Hematopoietic multipotent progenitor cell treated with erythropoietin and hydrocortisone succinate and interleukin-3 and kit ligand, for 6 days (in vitro differentiated cells): ENCODE measurements around the gene GNLY.
"Not testable (repeated sequence)": the region's sequence is repeated elsewhere in the genome, so short reads cannot be mapped to it uniquely, and the experiment has no call there.

Experiments
- DNase-seq: peaks from one replicate; pipeline ENCODE4 v3.0.0-alpha.2; 2015

Gene GNLY

DNA sequence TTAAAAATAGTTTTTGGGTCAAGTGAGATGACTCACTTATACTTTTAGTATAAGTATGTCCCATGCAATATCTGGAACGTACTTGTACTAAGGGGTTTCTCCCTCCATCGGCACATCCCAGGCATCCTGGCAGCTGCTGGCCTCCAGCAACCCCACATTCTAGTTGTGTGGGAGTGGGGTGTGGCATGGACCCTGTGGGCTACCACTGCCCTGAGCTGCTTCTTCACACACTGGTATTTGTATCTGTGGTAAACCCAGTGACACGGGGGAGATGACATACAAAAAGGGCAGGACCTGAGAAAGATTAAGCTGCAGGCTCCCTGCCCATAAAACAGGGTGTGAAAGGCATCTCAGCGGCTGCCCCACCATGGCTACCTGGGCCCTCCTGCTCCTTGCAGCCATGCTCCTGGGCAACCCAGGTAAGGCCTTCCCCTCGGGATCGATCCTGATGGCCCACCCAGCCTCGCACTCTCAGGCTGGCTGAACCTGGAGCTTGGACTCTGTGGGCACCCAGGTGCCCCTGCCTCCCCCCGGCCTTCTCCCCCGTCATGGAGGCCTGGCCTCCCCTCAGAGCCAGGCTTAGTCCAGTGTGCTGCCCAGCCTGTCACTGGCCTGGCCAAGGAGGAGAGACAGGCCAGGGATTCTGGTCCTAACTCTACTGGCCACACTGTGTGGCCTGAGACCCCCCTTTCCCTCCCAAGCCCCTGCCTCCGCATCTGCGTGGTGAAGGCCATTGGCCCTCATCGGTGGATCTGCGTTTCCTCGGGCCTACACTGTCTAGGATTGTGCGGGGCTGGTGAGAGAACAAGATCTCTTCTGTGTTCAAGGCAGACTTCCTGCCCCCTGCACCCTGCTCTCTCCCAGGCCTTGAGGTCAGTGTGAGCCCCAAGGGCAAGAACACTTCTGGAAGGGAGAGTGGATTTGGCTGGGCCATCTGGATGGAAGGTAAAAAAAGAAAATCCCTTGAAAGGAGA, at the start of gene GNLY:
Gene GNLY (plus strand): TSS at position 307 of the 974 bp plus-strand sequence. CDS start 61 bp downstream, at position 368.
- no peak for DNase-seq

DNA sequence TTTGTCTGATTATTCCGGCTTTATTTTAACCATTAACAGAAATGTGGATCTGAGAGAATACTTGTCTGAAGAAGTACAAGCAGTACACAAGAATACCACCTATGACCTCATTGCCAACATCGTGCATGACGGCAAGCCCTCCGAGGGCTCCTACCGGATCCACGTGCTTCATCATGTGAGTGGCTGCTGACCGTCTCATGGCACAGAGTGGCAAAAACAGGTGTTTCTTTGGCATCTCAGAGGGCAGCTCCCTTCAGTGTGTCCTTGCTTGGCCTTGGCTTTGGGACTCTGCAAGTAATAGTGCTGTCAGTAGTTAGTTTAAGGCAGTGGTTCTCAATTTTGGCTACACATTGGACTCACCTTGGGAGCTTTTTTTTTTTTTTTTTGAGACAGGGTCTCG, 49.2 kb upstream of the GNLY start:
- DNase-seq: no peak

DNA sequence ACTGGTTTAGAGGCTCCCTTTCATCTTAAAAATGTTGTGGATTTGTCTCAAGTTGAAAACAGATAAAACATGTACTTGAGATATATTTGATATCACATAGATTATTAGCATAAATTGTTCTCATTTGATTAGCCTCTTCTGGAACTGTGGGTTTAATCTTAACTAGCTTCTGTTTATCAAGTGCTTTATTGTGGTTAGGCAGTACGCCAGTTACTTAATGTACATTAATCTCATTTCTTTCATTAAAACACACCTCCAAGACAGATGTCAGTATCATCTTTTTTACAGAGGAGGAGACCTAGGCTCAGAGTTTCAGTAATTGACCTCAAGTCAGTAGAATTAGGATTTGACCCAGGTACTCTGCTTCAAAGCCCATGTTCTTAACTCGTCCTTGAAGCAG, 48.0 kb upstream of the GNLY start:
- peak; percentile 67 for DNase-seq

DNA sequence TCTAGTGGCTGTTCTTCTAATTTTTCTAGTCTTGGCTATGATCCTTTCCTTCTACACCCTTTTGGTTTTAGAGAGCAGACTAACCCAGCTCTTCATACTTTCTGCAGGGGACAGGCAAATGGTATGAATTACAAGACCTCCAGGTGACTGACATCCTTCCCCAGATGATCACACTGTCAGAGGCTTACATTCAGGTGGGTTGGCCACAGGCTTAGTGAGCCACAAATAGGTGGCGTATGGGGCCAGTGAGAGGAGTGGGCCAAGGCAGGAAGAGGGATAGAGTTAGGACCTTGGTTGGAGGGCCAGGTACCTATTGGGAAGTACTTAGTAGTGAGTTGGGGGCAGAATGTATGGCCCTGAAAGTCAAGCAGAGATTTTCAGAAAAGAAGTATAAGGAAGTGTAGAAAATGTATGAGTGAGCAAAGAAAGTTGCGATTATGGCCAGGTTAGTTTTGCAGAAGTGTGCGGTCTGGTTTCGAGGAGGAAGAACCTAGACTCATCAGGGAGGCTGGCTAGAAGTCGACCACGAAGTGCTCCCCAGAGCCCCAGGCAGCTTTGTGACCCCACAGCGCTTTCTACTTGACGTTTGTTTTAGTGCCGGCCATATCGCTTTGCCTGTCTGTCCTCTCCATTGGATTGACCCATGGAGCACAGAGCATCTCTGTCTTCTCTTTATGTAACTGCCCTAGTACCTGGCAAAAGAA, 46.2 kb upstream of the GNLY start:
- DNase-seq: no peak

DNA sequence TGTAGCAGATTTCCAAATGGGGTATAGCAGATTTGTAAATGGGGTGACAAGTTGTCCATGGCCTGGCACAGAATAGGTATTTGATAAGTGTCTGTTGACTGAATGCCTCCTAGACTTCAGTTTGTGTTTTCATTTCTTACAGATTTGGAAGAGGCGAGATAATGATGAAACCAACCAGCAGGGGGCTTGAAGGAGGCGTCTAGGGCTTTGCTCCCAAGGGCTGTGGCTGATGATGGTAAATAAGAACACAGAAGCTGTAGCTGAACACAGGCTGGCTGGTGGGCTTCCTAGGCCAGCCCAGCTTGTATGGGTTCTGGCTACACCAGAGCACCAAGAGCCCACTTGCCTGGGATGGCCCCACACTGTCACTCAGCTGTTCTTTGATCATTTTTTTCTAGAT, 45.5 kb upstream of the GNLY start:
- DNase-seq: peak; percentile 84

DNA sequence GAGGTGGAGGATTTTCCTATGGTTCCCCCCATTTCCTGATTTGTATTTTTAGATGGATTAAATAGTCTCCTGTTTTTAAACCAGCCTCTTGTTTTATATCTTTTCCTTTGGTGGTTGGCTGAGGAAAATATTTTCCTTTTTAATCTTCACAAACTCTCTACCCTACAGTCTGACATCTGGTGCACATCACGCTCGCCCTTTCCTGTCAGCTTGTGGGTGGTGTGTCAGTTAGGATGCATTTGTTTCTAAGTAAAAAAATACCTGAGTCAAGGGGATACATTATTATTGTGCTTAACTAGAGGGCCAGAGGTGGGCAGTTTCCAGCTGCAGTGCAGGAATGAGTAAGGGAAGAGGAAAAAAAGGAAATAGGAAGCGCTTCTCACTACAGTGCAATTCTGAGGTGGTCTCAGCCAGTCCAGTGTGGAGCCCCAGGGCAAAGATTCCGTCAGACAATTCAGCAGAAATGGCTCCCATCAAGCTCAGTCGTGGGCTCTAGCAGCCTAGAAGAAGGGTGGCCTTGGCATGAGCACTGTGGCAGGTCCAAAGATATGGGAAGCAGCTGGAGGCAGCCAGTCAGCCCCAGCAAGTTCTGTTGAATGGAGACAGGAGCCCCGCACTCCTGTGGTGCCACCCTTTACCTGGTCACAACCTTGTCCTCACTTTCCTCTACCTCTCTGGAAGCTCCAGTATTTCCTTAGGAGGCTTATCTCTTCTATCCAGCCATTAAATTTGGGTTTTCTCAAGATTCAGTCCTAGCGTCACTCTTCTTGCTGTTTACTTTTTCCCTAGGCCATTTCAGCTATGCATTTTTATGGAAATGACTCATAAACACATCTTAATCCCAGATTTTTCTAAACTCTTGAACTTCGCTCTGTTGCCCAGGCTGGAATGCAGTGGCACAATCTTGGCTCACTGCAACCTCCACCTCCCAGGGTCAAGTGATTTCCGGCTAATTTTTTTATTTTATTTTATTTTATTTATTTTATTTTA, 44.7 kb upstream of the GNLY start:
- DNase-seq: no peak

DNA sequence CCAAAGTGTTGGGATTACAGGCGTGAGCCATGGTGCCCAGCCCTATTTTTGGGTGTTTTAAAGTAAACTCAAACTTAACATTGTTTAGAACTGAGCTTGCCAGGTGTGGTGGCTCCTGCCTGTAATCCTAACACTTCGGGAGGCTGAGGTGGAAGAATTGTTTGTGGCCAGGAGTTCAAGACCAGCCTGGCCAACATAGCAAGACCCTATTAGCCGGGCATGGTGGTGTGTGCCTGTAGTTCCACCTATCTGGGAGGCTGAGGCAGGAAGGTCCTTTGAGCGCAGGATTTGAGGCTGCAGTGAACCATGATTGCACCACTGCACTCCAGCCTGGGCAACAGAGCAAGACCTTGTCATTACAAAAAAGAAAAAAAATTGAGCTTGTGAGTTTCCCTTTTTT, 43.7 kb upstream of the GNLY start:
- no peak for DNase-seq

DNA sequence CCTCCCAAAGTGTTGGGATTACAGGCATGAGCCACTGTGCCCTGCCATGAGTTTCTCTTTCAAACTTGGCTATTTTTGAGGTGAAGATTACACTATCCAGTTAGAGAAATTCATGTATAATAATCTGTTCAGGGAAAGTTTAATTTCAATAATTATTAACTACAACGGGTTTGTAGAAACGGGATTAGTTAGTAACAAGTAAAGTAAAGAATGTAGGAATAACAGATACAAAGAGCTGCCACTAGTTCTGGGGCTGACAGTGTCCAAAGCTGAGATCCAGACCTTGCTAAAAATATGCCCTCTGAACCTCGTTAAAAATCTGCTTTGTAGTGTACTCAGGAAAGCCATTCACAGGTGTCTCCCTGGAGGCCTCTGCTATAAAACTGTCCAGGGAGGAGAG, 43.1 kb upstream of the GNLY start:
- DNase-seq: no peak

DNA sequence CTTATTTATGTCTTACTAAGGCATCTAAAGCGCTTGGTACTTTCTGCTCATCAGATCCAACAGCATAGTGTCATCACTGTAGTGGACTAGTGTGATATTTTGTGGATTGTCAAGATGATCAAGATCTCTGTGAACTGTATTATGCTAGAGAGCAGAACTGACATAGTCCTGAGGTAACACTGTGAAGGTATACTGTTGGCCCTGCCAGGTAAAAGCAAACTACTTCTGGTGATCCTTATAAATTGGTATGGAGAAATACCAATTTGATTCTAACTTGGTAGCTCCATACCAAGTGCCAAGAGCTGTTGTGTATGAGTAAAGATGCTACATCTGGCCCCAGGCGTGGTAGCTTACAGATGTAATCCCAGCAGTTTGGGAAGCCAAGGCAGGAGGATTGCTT, 42.1 kb upstream of the GNLY start:
- DNase-seq: no peak

DNA sequence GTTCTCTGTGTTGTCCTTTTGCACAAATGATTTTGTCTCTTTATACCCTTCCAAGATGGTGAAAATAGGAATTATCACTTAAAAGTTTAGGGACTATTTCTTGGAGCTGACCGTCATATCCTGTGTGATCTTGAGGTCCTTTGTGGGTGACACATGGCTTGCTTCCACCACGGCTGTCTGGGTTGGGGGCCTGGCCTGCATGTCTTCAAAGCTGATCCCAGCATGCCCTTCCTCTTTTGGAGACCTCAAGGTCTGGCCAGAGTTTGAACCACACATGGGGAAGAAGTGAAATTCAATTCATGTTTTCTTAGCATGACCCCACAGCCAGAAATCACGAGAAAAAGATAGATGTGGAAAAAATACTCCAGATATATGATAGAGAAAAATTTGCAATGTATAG, 40.2 kb upstream of the GNLY start:
- no peak for DNase-seq

DNA sequence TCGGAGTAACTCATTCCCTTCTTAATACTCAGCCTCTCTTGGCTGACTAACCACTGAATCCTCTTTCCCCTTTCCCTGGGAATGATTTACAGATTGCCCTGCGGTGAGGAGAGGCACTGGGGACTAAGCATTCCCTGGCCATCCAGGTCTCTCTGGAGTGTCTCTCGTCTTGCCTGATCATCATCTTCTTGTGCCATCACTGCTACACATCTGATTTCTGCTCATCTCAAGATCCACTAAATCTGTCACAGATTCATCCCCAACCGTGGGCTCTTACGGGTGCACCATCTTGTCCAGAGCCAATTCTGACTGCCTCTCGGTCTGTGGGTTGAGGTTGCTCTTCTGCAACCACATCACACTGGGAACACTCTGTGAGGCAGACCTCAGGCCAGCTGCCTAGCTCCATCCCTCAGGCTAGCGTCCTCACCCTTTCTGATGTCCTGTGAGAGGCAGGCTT, 38.2 kb upstream of the GNLY start:
- DNase-seq: no peak

DNA sequence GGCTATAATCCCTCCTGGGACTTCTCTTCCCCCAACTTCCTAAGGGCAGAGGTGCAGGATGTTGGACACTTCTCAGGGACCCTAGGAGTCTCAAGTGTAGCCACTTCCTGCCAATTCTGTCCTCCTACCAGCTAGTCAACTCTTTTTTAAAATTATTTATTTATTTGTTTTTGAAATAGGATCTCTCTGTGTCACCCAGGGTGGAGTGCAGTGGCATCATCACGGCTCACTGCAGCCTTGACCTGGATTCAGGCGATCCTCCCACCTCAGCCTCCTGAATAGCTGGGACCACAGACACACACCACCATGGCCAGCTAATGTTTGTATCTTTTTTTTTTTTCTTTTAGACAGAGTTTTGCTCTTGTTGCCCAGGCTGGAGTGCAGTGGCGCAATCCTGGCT, 37.7 kb upstream of the GNLY start:
- no peak for DNase-seq

DNA sequence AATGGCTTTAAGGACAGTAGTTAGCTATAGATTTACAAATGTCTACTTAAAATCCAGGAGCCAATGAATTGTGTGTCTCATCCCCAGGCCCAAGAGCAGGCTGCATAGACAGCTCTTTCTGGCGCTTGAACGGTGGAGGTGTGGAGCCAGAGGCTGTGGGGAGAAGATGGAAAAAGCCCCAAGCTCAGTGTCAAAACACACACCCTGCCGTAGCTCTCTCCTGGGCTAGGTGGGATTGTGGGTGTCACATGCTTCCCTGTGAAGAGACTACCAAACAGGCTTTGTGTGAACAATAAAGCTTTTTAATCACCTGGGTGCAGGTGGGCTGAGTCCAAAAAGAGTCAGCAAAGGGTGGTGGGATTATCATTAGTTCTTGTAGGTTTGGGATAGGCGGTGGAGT, 36.8 kb upstream of the GNLY start:
- not testable (repeated sequence) for DNase-seq

DNA sequence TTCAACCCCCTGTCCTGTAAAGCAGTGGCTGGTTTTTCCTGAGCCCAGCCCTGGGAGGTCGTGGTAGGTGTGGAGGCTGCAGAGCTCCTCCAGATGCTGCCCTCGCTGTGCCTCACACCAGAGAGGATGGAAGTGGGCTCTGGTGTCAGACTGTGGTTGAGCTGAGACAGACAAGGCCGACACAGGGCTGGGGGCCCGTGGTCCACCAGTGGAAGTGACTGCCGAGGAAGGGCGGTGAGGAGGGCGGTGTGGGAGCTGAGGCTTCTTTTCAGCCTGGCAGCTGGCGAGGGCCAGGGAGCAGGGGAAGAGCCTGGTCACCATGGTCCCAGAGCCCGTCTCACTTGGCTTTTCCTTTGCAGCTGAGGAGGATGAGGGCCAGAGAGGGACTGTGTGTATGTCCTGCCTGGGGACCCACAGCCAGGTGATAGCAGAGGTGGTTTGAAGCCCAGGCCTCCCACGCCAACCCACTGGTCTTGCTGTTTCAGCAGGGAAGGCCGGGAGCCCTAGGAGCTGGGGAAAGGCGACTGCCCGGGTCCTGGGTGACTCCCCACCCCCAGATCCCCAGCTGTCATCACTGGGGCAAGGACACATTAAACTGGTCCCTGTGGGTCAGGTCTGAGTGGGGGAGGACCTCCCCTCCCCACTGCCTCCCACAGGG, 34.7 kb upstream of the GNLY start:
- no peak for DNase-seq

DNA sequence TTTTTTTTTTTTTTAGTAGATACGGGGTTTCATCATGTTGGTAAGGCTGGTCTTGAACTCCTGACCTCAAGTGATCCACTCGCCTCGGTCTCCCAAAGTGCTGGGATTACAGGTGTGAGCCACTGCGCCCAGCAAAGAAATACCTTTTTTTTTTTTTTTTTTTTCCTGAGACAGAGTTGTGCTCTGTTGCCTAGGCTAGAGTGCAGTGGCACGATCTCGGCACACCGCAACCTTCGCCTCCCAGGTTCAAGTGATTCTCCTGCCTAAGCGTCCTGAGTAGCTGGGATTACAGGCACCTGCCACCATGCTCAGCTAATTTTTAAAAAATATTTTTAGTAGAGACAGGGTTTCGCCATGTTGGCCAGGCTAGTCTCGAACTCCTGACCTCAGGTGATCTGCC, 33.9 kb upstream of the GNLY start:
- DNase-seq: not testable (repeated sequence)

DNA sequence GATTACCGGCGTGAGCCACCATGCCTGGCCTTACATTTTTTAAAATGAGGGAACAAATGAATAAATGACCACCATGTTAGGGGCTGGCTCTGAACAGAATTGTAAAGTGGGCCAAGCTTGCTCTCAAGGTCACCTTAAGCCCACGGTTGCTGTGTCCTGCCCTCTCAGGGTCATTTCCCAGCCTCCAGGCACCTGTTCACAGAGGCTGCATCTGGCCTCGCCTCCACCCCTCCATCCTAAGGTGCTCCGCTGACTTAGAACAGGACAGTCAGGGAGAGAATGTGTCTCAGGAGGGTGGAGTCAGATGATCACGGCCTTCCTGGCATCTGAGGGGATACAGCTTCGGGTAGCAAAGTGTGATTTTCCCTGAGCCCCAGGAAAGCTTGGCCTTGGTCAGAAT, 33.4 kb upstream of the GNLY start:
- DNase-seq: no peak

DNA sequence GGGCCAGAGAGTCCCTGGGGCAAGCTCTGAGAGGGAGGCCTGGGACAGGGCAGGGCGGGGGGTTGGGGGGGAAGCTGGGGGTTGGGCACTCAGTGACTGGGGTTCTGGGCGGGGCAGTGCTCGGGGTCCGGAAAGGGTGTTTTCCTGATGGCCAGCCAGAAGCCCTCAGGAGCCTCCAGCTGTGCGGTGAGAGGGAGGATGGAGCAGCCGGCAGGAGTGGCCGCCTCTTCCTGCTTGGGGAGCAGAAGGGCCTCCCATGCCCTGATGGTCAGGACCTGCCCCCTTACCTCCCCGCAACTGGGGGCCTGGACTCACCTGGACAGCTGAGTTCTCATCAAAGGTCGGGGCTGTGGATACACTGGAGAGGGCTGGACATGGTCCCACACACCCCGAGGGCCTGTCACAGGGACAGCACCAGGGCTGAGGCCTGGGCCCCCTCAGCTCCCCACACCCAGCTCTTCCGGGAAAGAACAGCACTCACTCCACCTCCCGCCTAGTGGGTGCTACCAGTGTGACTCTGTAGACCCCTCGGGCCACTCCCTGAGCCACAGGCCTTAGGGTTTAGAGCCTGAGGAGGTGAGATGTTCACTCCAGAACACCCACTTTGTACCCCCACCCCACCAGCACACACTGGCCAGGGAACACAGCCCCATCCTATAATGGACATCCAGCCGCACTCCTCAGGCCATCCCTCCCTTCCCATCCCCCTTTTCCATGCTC, 32.9 kb upstream of the GNLY start:
- no peak for DNase-seq

DNA sequence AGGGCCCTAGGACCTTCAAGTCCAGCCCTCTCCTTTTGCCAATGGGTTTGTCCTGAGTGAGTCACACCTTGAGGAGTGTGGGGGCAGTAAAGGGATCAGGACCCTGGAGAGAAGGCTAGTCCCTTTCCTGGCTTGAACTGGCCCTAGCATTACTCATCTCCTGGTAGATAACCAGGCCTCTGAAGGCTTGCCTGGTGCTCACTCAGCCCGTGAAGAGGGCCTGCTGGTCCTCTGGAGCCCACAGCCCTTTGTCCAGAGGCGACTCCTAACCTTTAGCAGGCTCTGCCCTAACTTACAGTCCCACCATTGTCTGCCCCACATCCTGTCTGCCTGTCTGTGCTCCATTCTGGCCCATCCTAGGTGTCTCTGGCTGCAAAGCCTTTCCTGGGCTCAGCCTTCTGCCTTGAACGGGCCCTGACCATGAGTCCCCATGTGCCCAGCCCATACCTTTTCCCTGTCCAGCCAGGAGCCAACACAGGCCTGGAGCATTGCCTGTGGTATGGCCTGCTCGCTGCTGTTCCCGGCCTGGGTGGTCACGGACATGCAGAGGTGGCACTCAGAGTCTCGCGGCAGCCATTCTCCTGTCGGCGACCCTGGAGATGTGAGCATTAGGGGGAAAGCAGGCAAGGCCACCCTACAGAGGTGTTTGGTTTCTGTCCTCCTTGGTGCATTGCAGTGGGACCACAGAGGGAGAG, 31.1 kb upstream of the GNLY start:
- peak; percentile 27 for DNase-seq

DNA sequence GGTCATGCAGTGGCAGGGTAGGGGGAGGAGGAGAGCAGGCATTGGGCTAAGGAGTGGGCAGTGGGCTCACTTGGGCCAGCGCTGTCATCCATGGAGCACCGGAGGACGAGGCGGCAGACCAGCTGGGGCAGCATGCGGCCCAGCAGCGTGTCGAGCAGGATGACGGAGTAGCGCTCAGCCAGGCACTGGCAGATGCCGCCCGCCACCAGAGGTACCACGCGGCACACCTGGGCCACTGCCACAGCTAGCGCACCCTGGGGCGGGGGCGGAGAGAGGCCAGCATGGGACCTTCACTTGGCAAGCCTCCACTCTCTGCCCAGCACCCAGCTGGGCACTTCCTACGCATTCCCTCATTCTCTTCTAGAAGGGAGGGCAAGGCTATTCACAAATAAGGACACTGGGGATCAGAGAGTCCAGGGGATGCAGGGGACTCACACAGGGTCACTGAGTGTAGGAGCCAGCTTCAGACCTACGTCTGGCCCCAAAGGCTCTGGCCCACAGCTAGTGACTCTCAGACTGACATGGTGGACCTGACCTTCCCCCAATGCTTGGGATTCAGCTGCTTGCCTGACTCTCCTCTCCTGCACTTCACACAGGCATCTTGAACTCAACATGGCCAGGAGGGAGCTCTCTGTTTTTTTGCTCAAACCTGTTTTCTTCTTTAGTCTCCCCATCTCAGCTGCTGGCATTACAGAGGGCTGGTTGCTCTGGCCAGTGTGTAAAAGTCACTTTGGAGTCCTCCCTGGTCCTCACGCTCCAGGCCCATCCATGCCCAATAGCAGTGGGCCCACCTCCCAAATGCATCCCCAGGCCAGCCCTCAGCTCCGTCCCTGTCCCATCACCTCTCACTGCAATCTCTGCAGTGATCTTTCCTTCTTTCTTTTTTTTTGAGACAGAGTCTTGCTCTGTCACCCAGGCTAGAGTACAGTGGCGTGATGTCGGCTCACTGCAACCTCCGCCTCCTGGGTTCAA, 30.3 kb upstream of the GNLY start:
- DNase-seq: no peak
